GM18517 (cell line): ENCODE results near the gene CCDC43.

Source experiments
- ATAC-seq: cut with Tn5 transposase; IDR thresholded peaks from one replicate; pipeline ENCODE4 v1.9.1; 2021; ENCODE audit warnings: mild to moderate bottlenecking, moderate library complexity; ENCODE audit not compliant: unreplicated experiment

CCDC43 gene

GRCh38 chr17:44627513-44628242, 61.9 kb downstream of the CCDC43 start:
- ATAC-seq = no peak
